Stimulated activated CD8-positive, alpha-beta memory T cell treated with anti-CD3 and anti-CD28 coated beads, Interleukin-12 subunit alpha, Interleukin-12 subunit beta, amount 100 ng/mL, for 24 hours (primary cell): ENCODE measurements around the gene CHD8.

Source experiments
- DNase-seq: peaks from one replicate; pipeline ENCODE4 v3.0.0-alpha.2; 2020; ENCODE audit errors: extremely low read depth

The CHD8 gene

DNA sequence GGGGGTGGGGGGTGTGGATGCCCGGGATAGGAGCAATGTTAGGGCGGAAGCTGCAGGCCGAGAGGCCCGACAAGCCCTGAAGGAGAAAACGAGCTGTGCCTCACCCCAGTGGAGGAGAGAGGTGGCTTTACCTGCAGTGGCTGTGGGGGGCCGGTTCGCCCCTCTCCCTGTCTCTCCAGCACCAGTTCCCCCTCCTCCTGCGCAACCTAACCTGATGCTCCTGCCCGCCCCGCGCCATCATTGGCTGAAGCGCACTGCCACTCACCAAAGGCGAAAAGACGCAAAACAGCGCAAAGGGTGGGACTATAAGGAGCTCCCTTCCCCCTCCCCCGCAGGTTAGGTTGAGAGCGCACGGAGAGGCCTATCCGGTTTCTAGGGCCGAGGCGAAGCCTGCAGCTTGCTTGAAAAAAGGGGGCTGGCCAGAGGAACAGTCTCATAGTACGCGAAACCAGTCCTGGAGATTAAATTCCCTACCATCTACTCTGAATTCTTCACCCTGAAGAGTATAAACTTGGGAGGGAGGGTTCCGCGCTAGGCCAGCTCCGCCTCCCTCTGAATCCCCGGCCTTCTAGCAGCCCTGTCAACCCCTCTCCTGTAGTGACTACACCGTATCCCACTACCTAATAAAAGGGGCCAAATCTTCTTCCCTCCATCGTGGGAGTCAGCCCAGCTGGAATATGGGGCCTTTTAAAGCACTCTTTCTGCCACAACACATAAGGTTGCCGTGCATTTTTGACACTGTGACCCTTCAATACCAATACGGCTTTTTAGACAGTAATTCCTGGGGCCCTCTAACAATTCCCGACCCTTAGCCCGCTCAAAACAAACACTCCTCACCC lies 18.6 kb downstream of the CHD8 start:
- peak; percentile 95 for DNase-seq

DNA sequence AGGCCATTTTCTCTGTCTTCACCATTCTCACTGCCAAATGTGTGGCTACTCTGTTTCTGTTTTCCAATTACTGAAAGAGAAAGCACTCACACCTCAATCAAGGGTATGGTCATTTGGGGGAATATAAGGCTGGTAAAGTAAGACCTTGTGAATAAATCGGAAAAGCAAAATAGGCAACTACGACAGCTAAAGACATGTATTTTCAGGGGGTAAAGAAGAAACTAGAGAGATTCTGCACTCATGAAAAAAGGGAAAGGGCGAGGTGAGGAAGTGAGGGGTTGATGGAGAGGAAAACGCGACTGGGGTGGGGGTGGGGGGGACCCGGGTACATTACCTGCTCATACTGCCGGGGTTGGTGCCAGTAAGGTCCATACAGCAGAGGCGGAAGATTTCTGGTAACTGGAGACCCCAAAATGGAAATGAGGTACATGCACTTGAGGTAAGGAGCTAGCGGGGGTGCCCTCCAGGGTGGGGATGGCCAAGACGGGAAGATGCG lies 19.3 kb downstream of the CHD8 start:
- DNase-seq, result no peak

DNA sequence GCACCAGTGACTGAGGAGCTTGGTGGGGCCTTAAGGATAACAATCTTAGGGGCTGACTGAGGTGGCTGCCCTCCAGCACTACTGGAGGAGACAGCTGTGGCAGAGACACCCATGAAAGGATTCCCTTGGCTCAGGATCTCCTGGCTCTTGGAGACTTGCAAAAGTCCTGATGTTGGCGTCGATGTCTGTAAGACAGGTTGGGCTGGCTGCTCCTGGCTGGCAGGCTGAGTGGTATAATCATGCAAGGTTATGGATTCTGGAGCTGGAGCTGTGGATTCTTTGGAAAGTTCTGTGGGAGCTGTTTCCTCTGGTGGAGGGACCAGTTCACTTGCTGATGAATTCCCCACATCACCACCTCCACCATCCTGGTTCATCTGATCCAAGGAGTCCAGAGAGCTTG lies 24.8 kb downstream of the CHD8 start:
- DNase-seq, result no peak

DNA sequence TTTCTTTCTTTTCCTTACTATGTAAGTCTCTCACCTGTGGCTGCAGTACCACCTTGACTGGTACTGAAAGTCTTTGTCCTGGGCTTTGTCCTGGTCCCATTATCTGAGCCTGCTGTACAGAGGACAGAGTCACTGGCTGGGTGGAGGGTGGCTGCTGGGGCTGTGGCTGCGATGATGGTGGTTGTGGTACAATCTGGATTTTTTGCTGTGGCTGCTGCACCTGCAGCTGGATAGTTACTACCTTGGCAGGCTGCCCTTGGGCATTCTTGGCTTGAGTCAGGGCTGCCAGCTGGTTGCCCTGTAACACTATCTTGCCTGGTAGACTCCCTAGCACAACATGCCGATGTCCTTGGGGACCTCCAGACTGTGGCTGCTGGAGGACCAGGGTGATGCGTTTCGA lies 27.0 kb downstream of the CHD8 start:
- DNase-seq, result no peak

DNA sequence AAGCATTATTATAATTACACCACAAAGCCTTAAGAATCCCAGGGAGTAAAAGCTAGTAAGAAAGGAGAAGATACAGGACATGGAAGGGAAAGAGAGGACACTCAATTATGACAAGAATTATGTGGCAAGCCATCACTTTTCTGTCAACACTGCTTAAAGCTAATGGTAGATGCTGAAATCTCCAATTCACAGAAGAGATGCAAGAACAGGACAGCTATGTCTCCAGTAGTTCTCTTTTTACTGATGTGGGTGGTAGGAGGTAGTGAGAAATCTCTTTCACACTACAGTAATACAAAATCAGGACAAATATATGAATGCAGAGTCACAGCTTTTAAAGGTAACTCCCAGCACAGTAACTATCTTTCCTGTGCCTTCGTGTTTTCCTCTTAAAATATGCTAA lies 29.2 kb downstream of the CHD8 start:
- DNase-seq, result no peak

DNA sequence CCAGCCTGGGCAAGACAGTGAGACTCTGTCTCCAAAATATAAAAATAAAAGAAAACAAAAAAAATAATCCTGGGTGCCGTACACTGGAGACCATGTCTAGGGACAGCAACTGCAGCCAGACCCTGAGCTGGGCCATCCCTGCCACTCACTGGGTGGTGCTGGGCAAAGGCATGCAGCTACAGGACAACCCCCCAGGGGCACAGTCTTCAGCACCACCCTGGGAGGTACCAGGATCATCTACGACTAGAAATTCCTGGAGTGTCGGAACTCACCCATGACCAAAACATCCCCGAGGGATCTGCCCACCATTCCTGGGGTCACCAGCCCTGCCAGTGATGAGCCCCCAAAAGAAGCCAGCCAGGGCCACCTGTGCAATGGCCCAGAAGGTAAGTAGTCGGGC lies 36.4 kb downstream of the CHD8 start:
- DNase-seq, result no peak

DNA sequence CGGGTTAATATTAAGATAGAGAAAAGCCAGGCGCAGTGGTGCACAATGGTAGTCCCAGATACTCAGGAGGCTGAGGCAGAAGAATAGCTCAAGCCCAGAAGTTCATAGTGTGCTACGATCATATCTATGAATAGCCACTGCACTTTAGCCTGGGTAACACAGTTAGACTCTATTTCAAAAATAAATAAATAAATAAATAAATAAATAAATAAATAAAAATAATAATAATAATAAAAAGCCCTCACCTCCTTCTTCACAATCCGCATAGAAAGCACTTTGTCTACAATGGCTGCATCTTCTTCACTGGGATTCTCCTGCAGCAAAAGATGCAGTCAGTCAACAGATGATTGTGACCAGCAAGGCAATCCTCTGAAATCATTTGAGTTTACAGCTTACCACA lies 40.6 kb downstream of the CHD8 start:
- DNase-seq, result no peak

DNA sequence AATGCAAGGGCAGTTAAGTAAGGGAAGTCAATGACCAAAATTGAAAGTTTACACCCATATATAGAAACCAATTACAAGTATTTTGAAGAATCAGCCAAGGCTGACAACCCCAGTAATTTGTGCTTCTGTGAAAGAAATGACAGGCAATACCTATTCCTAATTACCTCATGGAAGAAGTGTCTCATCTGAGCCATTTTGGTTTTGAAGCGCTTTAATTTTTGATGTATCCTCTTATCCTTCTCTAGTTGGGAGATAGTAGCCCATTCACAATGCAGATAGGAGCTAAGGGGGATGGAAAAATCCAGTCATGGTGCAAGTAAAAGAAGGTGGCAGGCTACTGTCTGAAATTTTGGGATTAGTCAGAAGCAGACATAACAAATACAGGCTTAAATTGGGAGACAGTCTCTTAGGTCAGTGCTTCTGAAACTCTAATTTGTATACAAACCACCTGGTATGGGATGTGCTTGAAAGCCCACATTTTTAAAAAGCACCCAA lies 41.7 kb downstream of the CHD8 start:
- DNase-seq, result no peak

DNA sequence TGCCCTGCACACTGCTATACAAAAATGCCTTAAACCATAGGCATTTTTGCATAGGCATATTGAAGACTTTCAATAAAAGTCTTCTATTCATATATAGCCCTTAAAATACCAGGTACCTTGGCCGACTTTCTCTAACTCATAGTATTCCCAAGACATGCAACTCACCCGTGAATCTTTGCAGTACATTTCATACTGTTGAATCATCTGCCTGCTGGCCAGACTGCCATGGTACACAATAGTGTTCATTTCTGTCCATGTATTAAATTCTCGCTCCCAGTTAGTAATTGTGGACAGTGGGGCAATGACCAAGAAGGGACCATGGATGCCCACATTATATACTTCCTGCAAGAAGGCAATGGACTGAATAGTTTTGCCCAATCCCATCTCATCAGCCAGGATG lies 47.8 kb downstream of the CHD8 start:
- no peak for DNase-seq

DNA sequence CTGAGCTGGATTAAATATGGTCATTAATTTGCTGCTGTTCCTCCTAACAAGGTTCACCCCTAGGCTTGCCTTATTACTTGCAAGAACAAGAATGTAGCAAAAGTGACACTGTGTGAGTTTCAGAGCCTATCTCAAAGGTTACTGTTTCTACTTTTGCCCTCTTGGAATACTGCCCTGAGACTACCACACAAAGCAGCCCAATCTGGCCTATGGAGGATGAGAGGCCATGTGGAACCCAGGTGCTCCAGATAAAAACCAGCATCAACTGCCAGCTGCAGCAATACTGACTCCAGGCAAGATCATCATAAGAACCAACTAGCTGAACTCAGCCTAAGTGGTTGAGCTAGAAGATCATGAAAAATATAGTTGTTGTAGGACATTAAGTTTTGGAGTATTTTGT lies 49.7 kb downstream of the CHD8 start:
- no peak for DNase-seq

DNA sequence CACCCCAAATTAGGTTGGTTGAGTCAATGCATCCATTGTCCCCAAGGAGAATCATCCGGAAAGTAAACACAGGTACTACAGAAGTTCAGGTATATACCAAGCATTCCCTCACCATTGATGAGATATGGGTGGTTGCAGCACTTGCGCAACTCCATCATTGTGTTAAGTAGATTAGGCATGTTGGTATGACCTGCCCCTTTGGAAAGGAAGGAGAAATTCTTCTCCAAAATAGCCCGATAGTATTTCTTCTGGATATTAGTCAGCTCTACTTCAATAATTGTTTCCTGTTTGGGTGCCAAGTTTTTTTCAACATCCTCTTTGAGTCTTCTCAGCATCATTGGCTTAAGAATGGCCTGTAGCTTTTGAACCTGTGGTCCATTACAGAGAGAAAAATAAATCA lies 50.8 kb downstream of the CHD8 start:
- no peak for DNase-seq

DNA sequence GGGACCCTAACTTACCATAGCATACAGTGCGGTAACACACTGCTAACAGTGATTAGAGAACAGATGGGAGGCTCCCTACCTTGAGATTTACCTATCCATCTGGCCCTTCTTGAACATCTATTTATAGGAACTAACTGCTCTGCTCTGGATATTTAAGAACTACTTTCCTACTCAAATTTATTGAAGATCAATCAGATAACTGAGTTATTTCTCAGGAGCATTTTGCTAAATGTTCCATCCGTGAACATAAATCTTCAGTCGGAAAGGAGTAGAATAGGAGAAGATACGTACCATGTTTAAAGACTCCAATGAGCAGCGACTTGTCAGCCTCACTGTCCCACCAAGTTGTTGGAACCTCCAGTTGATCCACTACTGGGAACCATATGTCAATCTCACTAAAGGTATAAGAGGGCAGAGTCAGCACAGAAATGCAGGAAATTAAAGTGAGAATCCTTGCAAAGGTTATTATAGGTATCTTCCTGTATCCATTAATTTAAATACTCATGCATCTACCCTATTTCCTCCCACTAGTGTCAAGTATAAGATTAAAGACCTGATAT lies 56.5 kb downstream of the CHD8 start:
- no peak for DNase-seq

DNA sequence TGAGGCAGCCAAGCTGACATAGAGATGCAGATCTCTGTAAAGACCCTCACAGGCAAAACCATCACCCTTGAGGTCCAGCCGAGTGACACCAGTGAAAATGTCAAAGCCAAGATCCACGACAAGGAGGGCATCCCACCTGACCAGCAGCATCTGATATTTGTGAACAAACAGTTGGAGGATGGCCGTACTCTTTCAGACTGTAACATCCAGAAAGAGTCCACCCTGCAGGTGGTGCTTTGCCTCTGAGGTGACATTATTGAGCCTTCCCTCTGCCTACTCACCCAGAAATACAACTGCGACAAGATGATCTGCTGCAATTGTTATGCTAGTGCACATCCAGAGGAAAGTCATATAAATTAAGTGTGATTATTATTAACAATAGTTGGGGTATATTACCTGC lies 57.0 kb downstream of the CHD8 start:
- DNase-seq, result no peak

DNA sequence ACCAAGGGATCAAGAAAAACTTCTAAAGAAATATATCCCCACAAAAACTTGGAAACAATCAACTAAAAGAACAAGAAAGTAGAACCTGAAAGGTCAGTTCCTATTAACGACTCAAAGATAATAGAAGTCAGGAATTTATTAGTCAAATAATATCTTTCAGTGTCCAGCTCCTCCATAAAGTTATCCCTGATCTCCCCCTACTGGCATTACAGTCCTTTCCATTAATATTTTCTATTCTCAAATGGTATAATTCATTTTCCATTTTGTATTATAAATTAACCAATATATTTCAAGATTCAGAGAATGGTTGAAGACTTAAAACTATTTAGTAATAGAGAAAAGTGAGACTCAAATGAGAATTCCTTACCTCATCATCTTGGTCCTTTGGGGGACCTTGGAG lies 60.5 kb downstream of the CHD8 start:
- no peak for DNase-seq

DNA sequence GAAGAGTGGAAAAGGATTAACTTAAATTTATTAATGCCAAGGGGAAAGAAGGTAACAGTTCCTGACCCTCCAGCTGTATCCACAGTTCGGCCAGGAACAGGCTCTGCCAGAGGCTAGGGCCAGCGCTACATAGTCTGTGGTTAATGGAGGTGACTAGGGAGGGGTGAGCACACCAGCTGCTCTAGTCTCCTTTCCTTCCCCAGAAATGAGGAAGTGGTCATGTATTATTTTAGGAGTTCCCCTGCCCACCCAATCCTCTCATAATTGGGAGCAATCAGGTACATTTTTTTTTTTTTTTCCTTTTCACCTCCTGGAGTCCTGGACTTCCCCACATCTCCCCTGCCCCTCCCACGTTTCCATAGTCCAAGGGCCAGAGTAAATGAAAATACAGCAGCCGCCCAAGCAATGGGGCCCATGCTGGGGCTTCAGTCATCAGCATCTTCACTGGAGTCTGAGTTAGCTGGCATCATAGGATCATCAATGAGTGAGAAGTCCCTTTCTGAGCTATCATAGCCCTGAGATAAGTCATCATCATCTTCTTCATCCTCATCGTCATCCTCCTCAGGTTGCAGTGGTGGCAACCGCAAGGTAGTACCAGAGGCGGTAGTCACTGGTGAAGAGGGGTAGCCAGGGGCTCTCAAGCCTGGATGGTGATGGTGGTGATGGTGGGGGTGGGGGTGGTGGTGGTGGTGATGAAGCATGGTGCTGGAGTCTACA lies 70.6 kb downstream of the CHD8 start:
- DNase-seq, result no peak

DNA sequence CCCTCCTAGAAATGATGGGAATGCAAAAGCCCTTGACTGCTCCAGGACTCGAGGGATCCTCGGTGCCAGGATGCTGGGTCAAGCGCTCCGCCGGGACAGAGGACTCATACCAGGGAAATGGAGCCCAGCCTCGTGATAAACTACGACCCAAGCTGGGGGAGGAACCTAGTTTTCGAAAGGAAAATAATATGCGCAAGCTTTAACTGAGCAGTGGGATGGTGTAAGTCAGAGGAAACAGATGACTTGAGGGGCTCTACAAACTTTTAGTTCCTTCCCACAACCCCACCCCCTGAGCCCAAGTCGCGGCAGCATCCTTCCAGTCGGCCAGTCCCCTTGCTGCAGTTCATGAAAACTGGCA lies 71.5 kb downstream of the CHD8 start:
- peak; percentile 2 for DNase-seq

DNA sequence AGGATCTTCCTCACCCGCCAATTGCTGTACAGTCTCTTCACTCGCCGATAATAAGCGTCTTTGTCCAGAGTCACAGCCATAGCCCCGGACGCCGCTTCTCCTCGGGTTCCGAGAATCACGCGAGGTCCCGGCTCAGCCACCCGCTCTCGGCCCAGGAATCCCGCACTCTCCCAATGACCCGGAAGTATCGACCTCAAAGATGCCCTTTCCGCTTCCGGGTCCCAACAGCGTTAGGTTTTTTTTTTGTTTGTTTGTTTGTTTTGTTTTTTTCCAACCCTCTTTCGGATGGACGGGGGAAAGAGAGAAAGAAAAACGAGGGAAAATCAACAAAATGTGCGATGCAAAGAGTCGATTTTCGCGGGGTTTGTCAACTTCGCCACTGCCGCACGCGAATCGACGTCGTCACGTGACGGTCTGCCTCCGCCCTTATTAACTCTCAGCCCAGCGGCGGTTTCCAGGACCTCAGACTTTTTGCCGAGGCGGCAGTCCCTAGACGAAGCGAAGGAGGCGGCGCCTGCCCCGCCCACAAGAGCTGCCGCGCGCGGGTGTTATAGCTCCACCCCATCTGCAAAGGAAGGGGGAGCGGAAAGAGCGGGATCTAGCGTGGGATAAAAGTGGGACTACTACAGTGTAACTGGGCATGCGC lies 72.0 kb downstream of the CHD8 start, which contains the start of gene SUPT16H:
Gene SUPT16H, minus strand, starts transcription at position 172 of the 646 bp plus-strand sequence. Its CDS starts 92 bp downstream, at position 80.
- peak; percentile 84 for DNase-seq

DNA sequence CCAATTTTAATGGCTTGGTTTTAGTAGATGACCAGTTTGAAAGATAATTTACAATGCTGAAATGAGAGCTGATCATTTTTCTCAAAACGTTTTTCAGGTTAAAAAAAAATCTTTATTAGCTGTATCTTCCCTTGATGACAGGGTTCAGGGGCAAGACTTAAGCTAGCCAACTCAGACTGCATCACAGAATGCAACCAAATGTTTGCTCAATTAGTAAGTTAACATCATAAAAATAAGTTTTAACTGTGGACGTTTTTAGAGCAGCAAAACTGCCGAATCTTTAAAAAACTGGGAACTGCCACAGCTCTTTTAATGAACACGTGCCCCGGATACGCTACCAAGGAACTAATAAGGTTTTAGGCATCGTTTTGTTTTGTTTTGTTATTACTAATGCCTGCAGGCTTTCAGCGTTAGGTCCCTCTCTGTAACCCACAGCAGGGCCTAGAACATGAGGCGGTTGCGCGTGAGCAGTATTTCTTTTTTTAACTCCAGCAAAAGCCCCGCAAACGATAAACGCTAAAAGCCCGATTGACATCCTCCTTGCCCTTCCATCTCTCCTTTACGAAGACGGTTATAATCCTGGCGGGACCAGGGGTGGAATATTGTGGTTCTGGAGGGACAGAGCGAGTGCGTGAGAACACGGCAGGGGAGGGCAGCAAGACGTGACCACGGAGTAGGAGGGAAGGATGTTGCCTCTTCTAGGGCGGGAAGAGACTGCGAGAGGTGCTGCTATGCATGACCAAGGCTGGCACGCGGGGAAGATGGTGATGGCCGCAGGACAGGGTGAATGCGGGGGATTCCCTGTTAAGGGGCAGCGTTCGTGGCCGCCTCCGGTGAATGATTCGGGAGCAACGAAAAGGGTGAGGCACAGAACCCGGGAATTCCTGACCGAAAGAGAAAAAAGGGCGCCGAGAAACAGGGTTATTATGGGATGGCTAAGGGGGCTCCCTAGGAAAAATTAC lies 72.8 kb downstream of the CHD8 start:
- peak; percentile 14 for DNase-seq

DNA sequence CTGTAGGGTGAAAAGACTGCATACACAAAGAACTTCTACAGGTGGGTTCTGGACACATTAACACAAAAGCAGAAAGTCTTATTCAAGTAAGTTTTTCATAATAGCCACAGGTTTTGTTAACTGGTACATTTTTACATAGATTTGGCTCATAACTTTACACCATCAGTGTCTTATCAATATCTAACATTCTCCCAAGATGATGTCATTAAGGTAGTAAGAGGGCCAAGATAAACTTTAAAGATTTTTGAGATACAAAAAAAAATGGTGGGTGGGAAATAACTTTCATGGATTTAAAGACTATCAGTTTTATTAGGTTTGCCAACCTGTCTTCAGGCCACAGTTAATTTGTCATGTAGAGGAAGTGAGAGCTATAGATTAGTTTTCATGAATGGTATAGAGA lies 73.8 kb downstream of the CHD8 start:
- DNase-seq, result no peak

DNA sequence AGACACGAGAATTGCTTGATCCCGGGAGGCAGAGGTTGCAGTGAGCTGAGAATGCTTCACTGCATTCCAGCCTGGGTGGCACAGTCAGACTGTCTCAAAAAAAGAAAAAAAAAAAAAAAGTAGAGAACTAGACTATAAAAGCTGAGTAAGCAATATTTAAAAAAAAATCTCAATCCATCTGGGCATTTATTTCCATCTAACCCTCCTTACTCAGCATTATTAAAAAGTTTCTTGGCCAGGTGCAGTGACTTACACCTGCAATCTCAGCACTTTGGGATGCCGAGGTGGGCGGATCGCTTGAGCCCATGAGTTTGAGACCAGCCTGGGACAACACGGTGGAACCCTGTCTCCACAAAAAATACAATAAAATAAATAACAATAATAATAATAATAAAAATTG lies 76.6 kb downstream of the CHD8 start:
- no peak for DNase-seq

DNA sequence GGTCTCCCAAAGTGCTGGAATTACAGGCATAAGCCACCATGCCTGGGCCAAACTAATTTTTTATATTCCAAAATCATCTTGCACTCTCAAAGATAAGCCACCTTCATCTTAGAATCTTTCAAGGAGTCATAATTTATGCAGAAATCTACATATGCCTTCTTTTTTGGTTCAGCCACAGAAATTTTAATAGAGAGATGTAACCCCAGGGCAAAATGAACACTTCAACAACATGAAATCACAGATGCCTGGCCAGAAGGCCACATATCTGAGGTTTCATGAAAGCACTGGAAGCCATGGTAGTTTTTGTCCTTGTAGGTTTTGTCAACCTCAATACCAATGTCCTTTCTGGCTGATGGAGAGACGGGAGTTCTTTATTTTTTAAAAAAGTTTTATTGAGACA lies 81.9 kb downstream of the CHD8 start:
- DNase-seq, result no peak
